ENCODE measurements around the gene ZNF334.

Gene ZNF334

GRCh38 chr20:46541229-46541935, 28.0 kb upstream of the ZNF334 start:
- no peak for TF ChIP-seq POLR2AphosphoS5 (IDR thresholded peaks at IDR 0.05; ENCODE audit: borderline replicate concordance, low read depth, low read length)
- TF ChIP-seq EZH2 (IDR thresholded peaks at IDR 0.05): no peak
- no peak for TF ChIP-seq FOXP2 (optimal IDR thresholded peaks at IDR 0.05; ENCODE audit: control extremely low read depth, extremely low read length, insufficient read depth)

DNA sequence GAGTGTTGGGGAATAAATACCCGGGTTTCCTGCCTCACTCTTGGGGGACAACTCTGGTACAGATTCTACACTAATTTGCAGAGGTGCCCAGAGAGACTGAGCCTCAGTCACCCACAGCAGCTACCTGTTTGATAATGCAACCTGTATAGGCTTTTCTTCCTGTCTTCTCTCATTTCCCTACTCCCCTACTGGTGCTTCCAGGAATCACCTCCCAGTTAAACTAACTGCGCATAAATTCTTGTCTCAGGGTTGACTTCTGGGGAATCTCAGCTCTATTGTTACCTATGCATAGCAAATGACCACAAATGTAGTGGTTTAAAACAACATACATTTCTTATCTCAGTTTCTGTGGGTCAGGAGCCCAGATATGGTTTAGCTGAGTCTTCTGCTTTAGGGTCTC, 25.8 kb upstream of the ZNF334 start:
- H3K36me3 ChIP-seq (ENCODE audit: insufficient read depth, low read length): no peaks in the 10 kb centered on the region
- no peaks in the 10 kb centered on the region for H3K9me3 ChIP-seq (ENCODE audit: low read depth, low read length)
- no peak overlapping the region for H3K9ac ChIP-seq (ENCODE audit: insufficient read length)
- no peak overlapping the region for H3K27ac ChIP-seq
- TF ChIP-seq FOXP2 (optimal IDR thresholded peaks at IDR 0.05; ENCODE audit: control extremely low read depth, extremely low read length, insufficient read depth) (no peak), EZH2 (IDR thresholded peaks at IDR 0.05) (no peak), POLR2AphosphoS5 (IDR thresholded peaks at IDR 0.05; ENCODE audit: borderline replicate concordance, low read depth, low read length) (no peak)
- no peak for DNase-seq (ENCODE audit: low read depth, low spot score)
- H3K4me3 ChIP-seq: no peak overlapping the region

More at GRCh38 chr20:46541229-46541935, 28.0 kb upstream of the ZNF334 start:
- DNase-seq (ENCODE audit: low read depth, low spot score): no peak
- Histone ChIP-seq H3K36me3 (ENCODE audit: insufficient read depth, low read length) (no peaks in the 10 kb centered on the region), H3K27ac (no peak overlapping the region), H3K9ac (ENCODE audit: insufficient read length) (no peak overlapping the region), H3K9me3 (ENCODE audit: low read depth, low read length) (no peaks in the 10 kb centered on the region), H3K4me3 (no peak overlapping the region)

- no peaks in the 10 kb centered on the region for H3K36me3 ChIP-seq (ENCODE audit: insufficient read depth, low read length)
- DNase-seq (ENCODE audit: low read depth, low spot score): no peak
- H3K27ac ChIP-seq: no peak overlapping the region
- H3K9me3 ChIP-seq (ENCODE audit: low read depth, low read length): no peaks in the 10 kb centered on the region
- H3K4me3 ChIP-seq: no peak overlapping the region
- TF ChIP-seq EZH2 (IDR thresholded peaks at IDR 0.05) (no peak), POLR2AphosphoS5 (IDR thresholded peaks at IDR 0.05; ENCODE audit: borderline replicate concordance, low read depth, low read length) (no peak), FOXP2 (optimal IDR thresholded peaks at IDR 0.05; ENCODE audit: control extremely low read depth, extremely low read length, insufficient read depth) (no peak)
- no peak overlapping the region for H3K9ac ChIP-seq (ENCODE audit: insufficient read length)
Observed at GRCh38 chr20:46530640-46531039, 17.3 kb upstream of the ZNF334 start.

DNA sequence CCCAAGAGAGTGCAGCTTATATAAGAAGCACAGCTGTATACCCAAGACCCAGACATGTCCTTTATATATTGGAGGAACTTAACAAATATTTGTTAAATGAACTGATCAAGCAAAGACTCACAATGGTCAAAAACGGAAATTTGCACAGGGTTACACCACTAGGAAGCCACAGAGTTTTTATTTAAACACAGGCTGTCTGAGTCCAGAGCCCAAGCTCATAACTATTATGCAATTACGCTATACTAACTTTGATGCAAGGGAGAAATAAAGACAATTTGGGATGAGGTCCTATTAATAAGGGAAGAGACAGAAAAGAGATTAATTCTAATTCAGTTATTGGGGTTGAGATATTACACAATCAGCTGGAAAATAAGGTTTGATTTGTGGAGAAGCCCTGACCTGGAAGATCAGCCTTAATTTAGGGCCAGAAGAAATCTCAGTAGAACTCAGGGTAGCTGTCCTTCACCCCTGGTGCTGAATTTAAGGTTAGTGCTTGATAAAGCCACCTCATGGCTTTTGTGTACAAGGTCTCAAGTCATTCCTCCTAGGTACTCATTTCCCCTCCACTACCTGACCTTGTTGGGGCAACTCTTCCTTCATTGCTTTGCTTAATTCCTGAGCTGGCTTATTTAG, 10.5 kb upstream of the ZNF334 start:
- no peaks in the 10 kb centered on the region for H3K9me3 ChIP-seq (ENCODE audit: low read depth, low read length)
- TF ChIP-seq FOXP2 (optimal IDR thresholded peaks at IDR 0.05; ENCODE audit: control extremely low read depth, extremely low read length, insufficient read depth): no peak
- TF ChIP-seq POLR2AphosphoS5 (IDR thresholded peaks at IDR 0.05; ENCODE audit: borderline replicate concordance, low read depth, low read length): no peak
- no peak for TF ChIP-seq EZH2 (IDR thresholded peaks at IDR 0.05)
- H3K9ac ChIP-seq (ENCODE audit: insufficient read length): no peak overlapping the region
- no peak overlapping the region for H3K4me3 ChIP-seq
- H3K36me3 ChIP-seq (ENCODE audit: insufficient read depth, low read length): no peaks in the 10 kb centered on the region
- no peak overlapping the region for H3K27ac ChIP-seq
- DNase-seq (ENCODE audit: low read depth, low spot score): no peak

DNA sequence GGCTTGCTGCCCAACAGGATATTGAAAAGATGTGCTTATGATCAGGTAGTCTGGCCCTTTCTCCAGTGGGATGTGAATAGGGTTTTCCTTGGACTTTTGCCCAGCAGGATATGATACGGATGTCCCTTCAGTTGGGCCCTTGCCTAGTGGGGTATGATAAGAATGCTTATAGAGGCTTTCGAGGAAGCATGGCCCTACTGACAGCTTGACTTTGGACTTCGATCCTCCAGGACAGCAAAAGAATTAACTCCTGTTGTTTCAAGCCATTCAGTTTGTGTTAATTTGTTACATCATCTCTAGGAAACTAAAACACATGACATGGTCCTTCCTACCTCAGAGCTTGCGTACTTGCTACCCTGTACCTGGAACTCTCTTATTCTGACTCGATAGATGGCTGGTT, 9.7 kb upstream of the ZNF334 start:
- no peak overlapping the region for H3K27ac ChIP-seq
- TF ChIP-seq EZH2 (IDR thresholded peaks at IDR 0.05) (no peak), FOXP2 (optimal IDR thresholded peaks at IDR 0.05; ENCODE audit: control extremely low read depth, extremely low read length, insufficient read depth) (no peak), POLR2AphosphoS5 (IDR thresholded peaks at IDR 0.05; ENCODE audit: borderline replicate concordance, low read depth, low read length) (no peak)
- H3K36me3 ChIP-seq (ENCODE audit: insufficient read depth, low read length): no peaks in the 10 kb centered on the region
- DNase-seq (ENCODE audit: low read depth, low spot score): no peak
- H3K9ac ChIP-seq (ENCODE audit: insufficient read length): no peak overlapping the region
- no peak overlapping the region for H3K4me3 ChIP-seq
- H3K9me3 ChIP-seq (ENCODE audit: low read depth, low read length): no peaks in the 10 kb centered on the region

- no peak overlapping the region for H3K27ac ChIP-seq
- no peak overlapping the region for H3K4me3 ChIP-seq
- no peaks in the 10 kb centered on the region for H3K36me3 ChIP-seq (ENCODE audit: insufficient read depth, low read length)
- no peaks in the 10 kb centered on the region for H3K9me3 ChIP-seq (ENCODE audit: low read depth, low read length)
- DNase-seq (ENCODE audit: low read depth, low spot score): no peak
- TF ChIP-seq EZH2 (IDR thresholded peaks at IDR 0.05) (no peak), POLR2AphosphoS5 (IDR thresholded peaks at IDR 0.05; ENCODE audit: borderline replicate concordance, low read depth, low read length) (no peak), FOXP2 (optimal IDR thresholded peaks at IDR 0.05; ENCODE audit: control extremely low read depth, extremely low read length, insufficient read depth) (no peak)
- no peak overlapping the region for H3K9ac ChIP-seq (ENCODE audit: insufficient read length)
Observed at GRCh38 chr20:46520976-46521579, 7.7 kb upstream of the ZNF334 start.

GRCh38 chr20:46520540-46520939, 7.2 kb upstream of the ZNF334 start:
- H3K27ac ChIP-seq: no peak overlapping the region
- TF ChIP-seq POLR2AphosphoS5 (IDR thresholded peaks at IDR 0.05; ENCODE audit: borderline replicate concordance, low read depth, low read length) (no peak), EZH2 (IDR thresholded peaks at IDR 0.05) (no peak), FOXP2 (optimal IDR thresholded peaks at IDR 0.05; ENCODE audit: control extremely low read depth, extremely low read length, insufficient read depth) (no peak)
- H3K4me3 ChIP-seq: no peak overlapping the region
- H3K36me3 ChIP-seq (ENCODE audit: insufficient read depth, low read length): no peaks in the 10 kb centered on the region
- H3K9me3 ChIP-seq (ENCODE audit: low read depth, low read length): no peaks in the 10 kb centered on the region
- no peak for DNase-seq (ENCODE audit: low read depth, low spot score)
- H3K9ac ChIP-seq (ENCODE audit: insufficient read length): no peak overlapping the region

- Histone ChIP-seq H3K9me3 (ENCODE audit: low read depth, low read length) (no peaks in the 10 kb centered on the region), H3K4me3 (no peak overlapping the region), H3K9ac (ENCODE audit: insufficient read length) (no peak overlapping the region), H3K27ac (no peak overlapping the region), H3K36me3 (ENCODE audit: insufficient read depth, low read length) (no peaks in the 10 kb centered on the region)
- DNase-seq (ENCODE audit: low read depth, low spot score): no peak
- TF ChIP-seq POLR2AphosphoS5 (IDR thresholded peaks at IDR 0.05; ENCODE audit: borderline replicate concordance, low read depth, low read length) (no peak), FOXP2 (optimal IDR thresholded peaks at IDR 0.05; ENCODE audit: control extremely low read depth, extremely low read length, insufficient read depth) (no peak)
Observed at GRCh38 chr20:46519471-46520068, 6.2 kb upstream of the ZNF334 start.

All from SK-N-MC (cell line).